HepG2 (cell line): ENCODE measurements around the gene SETD5. TPM values are rescaled to one million over a fixed set of nuclear protein-coding genes. Genes with fewer than 3 reads are reported as not detected.

Source experiments
- CREB3 ChIP-seq: sonication (generic); formaldehyde crosslinking; IDR thresholded peaks from 2 replicates; pipeline ENCODE4 v1.5.0; 2020; ENCODE audit warnings: missing genetic modification reagents
- GMEB1 ChIP-seq: sonication (generic); formaldehyde crosslinking; IDR thresholded peaks from 2 replicates; pipeline ENCODE4 v1.5.1; 2020; ENCODE audit warnings: missing genetic modification reagents, mild to moderate bottlenecking, borderline replicate concordance
- HNRNPH1 ChIP-seq: fragments of 200-400 bp; formaldehyde crosslinking; optimal IDR thresholded peaks from 2 replicates; pipeline ENCODE3; 2017; ENCODE audit warnings: mild to moderate bottlenecking, low read depth, low read length
- JUNB ChIP-seq: sonication (generic); formaldehyde crosslinking; IDR thresholded peaks from 2 replicates; pipeline ENCODE4 v1.8.0; 2022; ENCODE audit warnings: missing genetic modification reagents, mild to moderate bottlenecking, borderline replicate concordance
- TCF7 ChIP-seq: sonication (generic); IDR thresholded peaks from 2 replicates; pipeline ENCODE4 v1.6.1; 2016; ENCODE audit warnings: antibody characterized with exemption, low read depth
- ZBTB39 ChIP-seq: sonication (generic); formaldehyde crosslinking; IDR thresholded peaks from 2 replicates; pipeline ENCODE4 v1.5.0; 2020; ENCODE audit warnings: missing genetic modification reagents
- ZBTB46 ChIP-seq: sonication (generic); formaldehyde crosslinking; IDR thresholded peaks from 2 replicates; pipeline ENCODE4 v1.4.0; 2020; ENCODE audit warnings: mild to moderate bottlenecking, missing genetic modification reagents, borderline replicate concordance
- ZEB1 ChIP-seq: IDR thresholded peaks from 2 replicates; pipeline ENCODE4 v1.6.1; 2012; ENCODE audit warnings: mild to moderate bottlenecking, low read depth, inconsistent platforms; ENCODE audit not compliant: insufficient replicate concordance
- ZHX2 ChIP-seq, 2 experiments: sonication (generic) in 1 of 2; formaldehyde crosslinking in 1 of 2; IDR thresholded peaks; 2 replicates each; pipeline versions ENCODE4 v1.6.1 to v1.9.0; 2014 to 2022; ENCODE audit warnings: antibody characterized with exemption in 1 of 2, borderline replicate concordance in 1 of 2, inconsistent platforms in 1 of 2, low read depth in 1 of 2, missing genetic modification reagents in 1 of 2
- ZNF598 ChIP-seq: sonication (generic); formaldehyde crosslinking; IDR thresholded peaks from 2 replicates; pipeline ENCODE4 v1.5.1; 2020; ENCODE audit warnings: mild to moderate bottlenecking, missing genetic modification reagents, borderline replicate concordance
- ZNF788 ChIP-seq: sonication (generic); formaldehyde crosslinking; IDR thresholded peaks from 2 replicates; pipeline ENCODE4 v1.5.0; 2020; ENCODE audit warnings: mild to moderate bottlenecking, missing genetic modification reagents, borderline replicate concordance
- ZSCAN20 ChIP-seq: sonication (generic); formaldehyde crosslinking; IDR thresholded peaks from 2 replicates; pipeline ENCODE4 v1.4.0; 2020; ENCODE audit warnings: missing genetic modification reagents, mild to moderate bottlenecking, borderline replicate concordance
- polyA plus RNA-seq, 8 experiments: library from polyadenylated mRNA; depleted of rRNA in 3 of 8; stranded (reverse) in 7 of 8; unstranded in 1 of 8; fragments of >200 nt; fragmentation: Illumina TruSeq in 4 of 8; extraction: Trizol in 4 of 8; gene quantifications; 2 replicates each; pipeline versions ENCODE4 v1.2.1 to v1.2.3, GENCODE V29; 2011 to 2016; ENCODE audit warnings: low read depth in 4 of 8, missing spikeins in 1 of 8, mixed read lengths in 1 of 8; ENCODE audit not compliant: insufficient read depth in 1 of 8
- total RNA-seq, 5 experiments: library from RNA; depleted of rRNA; stranded (reverse); fragments of >200 nt; fragmentation: Illumina TruSeq; extraction: Trizol; gene quantifications; 2 replicates each; pipeline ENCODE4 v1.2.3, GENCODE V29; 2016; ENCODE audit warnings: low read depth in 1 of 5

SETD5 gene
- total and polyA plus RNA-seq, 2 of the 13 experiments (the other 11 are each of a cell fraction or from before 2014, with no cell fraction given), result 46.8 to 95.8 TPM

- TF ChIP-seq CREB3 (no peak), ZSCAN20 (no peak), ZHX2 (IDR thresholded peaks at IDR 0.05; ENCODE audit: low read depth) (no peak), ZHX2 (CRISPR knock-in tag; IDR thresholded peaks at IDR 0.05; ENCODE audit: borderline replicate concordance) (no peak), JUNB (CRISPR knock-in tag) (no peak), GMEB1 (CRISPR knock-in tag) (peak; percentile 42; the same call in 1 of the 2 replicates), ZNF788 (CRISPR knock-in tag) (peak; percentile 79; the same call in 1 of the 2 replicates), HNRNPH1 (no peak), ZBTB46 (CRISPR knock-in tag) (no peak), TCF7 (peak; percentile 71), ZNF598 (no peak), ZBTB39 (CRISPR knock-in tag) (no peak), ZEB1 (peak; percentile 99)
Measured at GRCh38 chr3:9422712-9423424, 25.5 kb downstream of the SETD5 start (continued).
